RKO (cell line): ENCODE measurements around the gene ANKRD29.

Source experiments
- DNase-seq: peaks from one replicate; pipeline ENCODE4 v3.0.0-alpha.2; 2016; ENCODE audit warnings: low spot score

Gene ANKRD29

GRCh38 chr18:23684515-23685197 lies 21.9 kb upstream of the ANKRD29 start:
- no peak for DNase-seq

- DNase-seq = no peak
These were observed 21.0 kb upstream of the ANKRD29 start for GRCh38 chr18:23683671-23684070.

- no peak for DNase-seq
These were observed 20.4 kb upstream of the ANKRD29 start for GRCh38 chr18:23683155-23683554.

- no peak for DNase-seq
These were observed 19.8 kb upstream of the ANKRD29 start for GRCh38 chr18:23682472-23682871.

GRCh38 chr18:23682045-23682444 lies 19.3 kb upstream of the ANKRD29 start:
- no peak for DNase-seq

GRCh38 chr18:23675896-23676295 lies 13.2 kb upstream of the ANKRD29 start:
- DNase-seq = no peak

GRCh38 chr18:23675236-23675635 lies 12.5 kb upstream of the ANKRD29 start:
- no peak for DNase-seq

- no peak for DNase-seq
These were observed 11.0 kb upstream of the ANKRD29 start for GRCh38 chr18:23673725-23674124.

GRCh38 chr18:23671564-23671963 lies 8.9 kb upstream of the ANKRD29 start:
- DNase-seq = no peak

- DNase-seq = no peak
These were observed 7.2 kb upstream of the ANKRD29 start for GRCh38 chr18:23669804-23670405.

GRCh38 chr18:23669202-23669766 lies 6.6 kb upstream of the ANKRD29 start:
- no peak for DNase-seq

- DNase-seq = no peak
These were observed 6.0 kb upstream of the ANKRD29 start for GRCh38 chr18:23668731-23669130.

GRCh38 chr18:23667114-23667513 lies 4.4 kb upstream of the ANKRD29 start:
- DNase-seq = no peak

- DNase-seq = no peak
These were observed 2.0 kb upstream of the ANKRD29 start for GRCh38 chr18:23664674-23665073.

- no peak for DNase-seq
These were observed 889 bp downstream of the ANKRD29 start for GRCh38 chr18:23661735-23662308.

GRCh38 chr18:23658285-23658684 lies 4.4 kb downstream of the ANKRD29 start:
- no peak for DNase-seq

- DNase-seq = no peak
These were observed 10.5 kb downstream of the ANKRD29 start for GRCh38 chr18:23652232-23652631.

- DNase-seq = no peak
These were observed 11.5 kb downstream of the ANKRD29 start for GRCh38 chr18:23650968-23651927.

GRCh38 chr18:23648940-23649607 lies 13.6 kb downstream of the ANKRD29 start:
- no peak for DNase-seq

- no peak for DNase-seq
These were observed 14.3 kb downstream of the ANKRD29 start for GRCh38 chr18:23648456-23648855.

GRCh38 chr18:23646282-23646681 lies 16.4 kb downstream of the ANKRD29 start:
- DNase-seq = no peak
